Measurements from ENCODE around the gene ITGA2B.
"Not testable (repeated sequence)": the region's sequence is repeated elsewhere in the genome, so short reads cannot be mapped to it uniquely, and the experiment has no call there.

The ITGA2B gene

DNA sequence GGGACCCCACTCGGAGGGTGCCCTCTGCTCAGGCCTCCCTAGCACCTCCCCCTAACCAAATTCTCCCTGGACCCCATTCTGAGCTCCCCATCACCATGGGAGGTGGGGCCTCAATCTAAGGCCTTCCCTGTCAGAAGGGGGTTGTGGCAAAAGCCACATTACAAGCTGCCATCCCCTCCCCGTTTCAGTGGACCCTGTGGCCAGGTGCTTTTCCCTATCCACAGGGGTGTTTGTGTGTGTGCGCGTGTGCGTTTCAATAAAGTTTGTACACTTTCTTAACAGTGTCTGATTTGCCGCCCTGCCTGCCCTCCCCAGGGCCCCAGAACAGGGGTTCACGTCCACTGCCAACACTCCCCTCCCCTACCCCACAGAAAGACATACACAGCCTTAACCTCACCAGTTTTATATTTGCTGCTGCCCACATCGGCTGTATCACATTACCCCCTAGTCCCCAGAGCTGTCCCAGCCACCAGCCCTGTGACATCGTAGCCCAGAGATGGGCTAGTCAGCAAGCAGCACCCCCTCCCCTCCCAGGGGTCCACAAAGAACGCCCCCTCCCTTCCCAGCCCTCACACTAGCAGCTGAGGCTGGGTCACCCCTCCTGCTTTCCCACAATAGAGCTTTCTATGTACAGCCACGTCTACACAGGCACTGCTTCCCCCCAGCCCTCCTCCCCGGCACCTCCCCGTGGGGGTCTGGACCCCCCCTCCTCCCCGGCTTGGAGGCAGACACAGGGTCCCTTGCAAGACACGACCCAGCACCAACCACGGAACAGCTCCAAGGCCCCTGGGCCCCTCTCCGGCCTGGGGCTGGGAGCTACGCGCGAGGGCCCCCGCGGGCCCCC lies 36.4 kb downstream of the ITGA2B start:
- no peak for DNase-seq

DNA sequence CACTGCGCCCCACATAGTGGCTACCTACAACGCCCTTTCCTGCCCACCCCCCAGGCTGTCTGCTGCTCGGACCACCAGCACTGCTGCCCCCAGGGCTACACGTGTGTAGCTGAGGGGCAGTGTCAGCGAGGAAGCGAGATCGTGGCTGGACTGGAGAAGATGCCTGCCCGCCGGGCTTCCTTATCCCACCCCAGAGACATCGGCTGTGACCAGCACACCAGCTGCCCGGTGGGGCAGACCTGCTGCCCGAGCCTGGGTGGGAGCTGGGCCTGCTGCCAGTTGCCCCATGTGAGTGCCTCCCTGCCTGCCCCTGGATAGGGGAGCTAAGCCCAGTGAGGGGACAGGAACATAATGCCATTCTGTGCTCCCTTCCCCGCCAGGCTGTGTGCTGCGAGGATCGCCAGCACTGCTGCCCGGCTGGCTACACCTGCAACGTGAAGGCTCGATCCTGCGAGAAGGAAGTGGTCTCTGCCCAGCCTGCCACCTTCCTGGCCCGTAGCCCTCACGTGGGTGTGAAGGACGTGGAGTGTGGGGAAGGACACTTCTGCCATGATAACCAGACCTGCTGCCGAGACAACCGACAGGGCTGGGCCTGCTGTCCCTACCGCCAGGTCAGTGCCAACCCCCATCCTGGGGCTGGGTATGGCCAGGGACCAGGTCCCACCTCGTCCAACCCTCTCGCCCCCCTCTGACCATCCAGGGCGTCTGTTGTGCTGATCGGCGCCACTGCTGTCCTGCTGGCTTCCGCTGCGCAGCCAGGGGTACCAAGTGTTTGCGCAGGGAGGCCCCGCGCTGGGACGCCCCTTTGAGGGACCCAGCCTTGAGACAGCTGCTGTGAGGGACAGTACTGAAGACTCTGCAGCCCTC lies 37.3 kb downstream of the ITGA2B start:
- no peak for DNase-seq

DNA sequence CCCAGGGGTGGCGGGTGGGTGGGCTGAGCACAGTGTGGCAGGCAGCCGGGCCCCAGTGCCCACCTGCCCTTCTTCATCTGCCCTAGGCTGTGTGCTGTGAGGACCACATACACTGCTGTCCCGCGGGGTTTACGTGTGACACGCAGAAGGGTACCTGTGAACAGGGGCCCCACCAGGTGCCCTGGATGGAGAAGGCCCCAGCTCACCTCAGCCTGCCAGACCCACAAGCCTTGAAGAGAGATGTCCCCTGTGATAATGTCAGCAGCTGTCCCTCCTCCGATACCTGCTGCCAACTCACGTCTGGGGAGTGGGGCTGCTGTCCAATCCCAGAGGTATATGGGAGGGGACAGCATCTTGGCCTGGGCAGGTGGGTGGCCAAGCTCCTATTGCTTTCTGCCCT lies 38.0 kb downstream of the ITGA2B start:
- no peak for DNase-seq

DNA sequence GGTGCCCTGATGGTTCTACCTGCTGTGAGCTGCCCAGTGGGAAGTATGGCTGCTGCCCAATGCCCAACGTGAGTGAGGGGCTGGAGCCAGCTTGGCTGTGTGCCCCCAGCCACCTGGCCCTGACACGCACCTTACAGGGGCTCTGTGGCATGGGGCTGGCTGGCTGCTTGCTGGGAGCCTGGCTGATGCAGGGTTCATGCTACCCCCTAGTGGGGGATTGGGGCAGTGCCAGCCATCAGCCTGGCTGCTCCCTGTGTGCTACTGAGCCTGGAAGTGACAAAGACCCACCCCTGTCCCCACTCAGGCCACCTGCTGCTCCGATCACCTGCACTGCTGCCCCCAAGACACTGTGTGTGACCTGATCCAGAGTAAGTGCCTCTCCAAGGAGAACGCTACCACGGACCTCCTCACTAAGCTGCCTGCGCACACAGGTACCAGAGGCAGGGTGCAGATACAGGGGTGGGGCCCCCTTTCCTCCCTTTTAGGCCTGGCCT lies 38.7 kb downstream of the ITGA2B start:
- DNase-seq, result peak in 41 of 56 donors; percentile 9 to 80 (median 46)

DNA sequence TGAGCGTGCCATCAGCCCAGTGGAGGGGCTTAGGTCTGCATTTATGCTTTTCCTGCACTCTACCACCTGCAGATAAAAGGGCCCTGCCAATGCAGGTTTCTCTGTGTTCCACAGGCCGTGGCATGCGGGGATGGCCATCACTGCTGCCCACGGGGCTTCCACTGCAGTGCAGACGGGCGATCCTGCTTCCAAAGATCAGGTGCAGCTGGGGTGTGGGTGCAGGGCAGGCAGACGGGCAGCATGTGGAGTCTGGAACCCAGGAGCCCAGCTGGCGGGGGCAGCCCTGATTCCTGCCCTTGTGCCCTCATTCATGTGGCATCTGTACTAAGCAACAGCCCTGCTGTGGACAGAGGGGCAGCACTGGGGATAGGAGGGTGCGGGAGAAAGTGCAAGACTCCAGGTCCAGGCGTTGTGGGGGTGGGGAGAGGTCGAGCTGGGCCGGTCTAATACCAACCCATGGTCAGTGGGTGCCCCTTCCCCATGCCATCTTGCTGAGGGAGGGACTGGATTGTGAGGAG lies 39.8 kb downstream of the ITGA2B start:
- no peak for DNase-seq

DNA sequence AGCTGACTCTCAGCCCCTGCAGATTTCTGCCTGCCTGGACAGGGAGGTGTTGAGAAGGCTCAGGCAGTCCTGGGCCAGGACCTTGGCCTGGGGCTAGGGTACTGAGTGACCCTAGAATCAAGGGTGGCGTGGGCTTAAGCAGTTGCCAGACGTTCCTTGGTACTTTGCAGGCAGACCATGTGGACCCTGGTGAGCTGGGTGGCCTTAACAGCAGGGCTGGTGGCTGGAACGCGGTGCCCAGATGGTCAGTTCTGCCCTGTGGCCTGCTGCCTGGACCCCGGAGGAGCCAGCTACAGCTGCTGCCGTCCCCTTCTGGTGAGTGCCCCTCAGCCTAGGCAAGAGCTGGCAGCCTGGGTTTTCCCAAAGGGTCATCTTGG lies 40.5 kb downstream of the ITGA2B start:
- no peak for DNase-seq

DNA sequence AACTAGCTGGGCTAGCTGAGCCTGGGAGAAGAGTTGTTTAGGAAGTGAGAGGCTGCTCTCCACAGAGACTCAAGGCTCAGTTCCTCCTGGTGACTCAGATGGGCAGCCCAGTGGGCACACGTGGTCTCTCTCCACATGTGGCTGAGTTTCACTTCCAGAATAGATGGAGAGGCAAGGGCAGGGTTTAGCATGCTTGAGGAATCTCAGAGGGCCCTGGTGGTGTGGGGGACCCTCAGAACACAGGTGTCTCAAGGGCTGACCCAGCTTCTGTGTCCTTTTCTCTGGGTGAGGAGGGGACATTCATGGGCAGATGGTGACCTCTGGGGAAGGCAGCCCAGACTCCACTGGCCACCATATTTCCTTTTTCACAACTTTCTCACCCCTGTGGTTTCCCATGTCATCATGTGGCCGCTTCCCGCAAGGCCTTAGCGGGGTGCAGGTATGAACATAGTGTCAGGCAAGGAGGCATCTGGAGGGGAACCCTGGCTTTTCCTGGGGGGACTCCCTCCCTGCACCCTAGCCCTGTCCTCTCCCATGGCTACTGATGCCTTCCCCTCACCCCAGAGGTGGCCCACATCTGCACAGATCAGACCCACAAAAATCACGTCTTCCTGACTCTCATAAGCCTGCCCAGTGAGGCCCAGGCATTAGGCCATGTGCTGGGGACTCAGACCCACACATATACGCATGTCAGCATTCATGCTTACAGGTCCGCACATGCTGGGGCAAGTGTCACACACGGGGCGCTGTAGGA lies 41.0 kb downstream of the ITGA2B start:
- DNase-seq, result peak in 21 of 56 donors; percentile 11 to 60 (median 31)

DNA sequence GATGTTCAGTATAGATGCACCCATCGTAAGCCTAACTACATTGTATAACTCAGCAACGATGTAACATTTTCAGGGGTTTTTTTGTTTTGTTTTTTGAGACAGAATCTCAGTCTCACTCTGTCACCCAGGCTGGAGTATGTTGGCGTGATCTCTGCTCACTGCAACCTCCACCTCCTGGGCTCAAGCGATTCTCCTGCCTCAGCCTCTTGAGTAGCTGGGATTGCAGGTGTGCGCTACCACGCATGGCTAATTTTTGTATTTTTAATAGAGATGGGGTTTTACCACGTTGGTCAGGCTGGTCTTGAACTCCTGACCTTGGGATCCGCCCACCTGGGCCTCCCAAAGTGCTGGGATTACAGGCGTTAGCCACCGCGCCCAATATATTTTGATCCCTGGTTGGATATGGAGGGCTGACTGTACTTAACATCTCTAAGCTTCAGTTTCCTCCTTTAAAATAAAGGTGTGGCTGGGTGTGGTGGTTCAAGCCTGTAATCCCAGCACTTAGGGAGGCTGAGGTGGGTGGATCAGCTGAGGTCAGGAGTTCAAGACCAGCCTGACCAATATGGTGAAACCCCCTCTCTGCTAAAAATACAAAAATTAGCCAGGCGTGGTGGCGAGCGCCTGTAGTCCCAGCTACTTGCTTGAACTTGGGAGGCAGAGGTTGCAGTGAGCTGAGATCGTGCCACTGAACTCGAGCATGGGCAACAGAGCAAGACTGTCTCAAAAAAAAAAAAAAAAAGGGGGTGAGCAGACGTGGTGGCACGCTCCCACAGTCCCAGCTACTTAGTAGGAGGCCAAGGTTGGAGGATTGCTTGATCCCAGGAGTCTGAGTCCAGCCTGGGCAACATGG lies 42.0 kb downstream of the ITGA2B start:
- DNase-seq, result not testable (repeated sequence)

DNA sequence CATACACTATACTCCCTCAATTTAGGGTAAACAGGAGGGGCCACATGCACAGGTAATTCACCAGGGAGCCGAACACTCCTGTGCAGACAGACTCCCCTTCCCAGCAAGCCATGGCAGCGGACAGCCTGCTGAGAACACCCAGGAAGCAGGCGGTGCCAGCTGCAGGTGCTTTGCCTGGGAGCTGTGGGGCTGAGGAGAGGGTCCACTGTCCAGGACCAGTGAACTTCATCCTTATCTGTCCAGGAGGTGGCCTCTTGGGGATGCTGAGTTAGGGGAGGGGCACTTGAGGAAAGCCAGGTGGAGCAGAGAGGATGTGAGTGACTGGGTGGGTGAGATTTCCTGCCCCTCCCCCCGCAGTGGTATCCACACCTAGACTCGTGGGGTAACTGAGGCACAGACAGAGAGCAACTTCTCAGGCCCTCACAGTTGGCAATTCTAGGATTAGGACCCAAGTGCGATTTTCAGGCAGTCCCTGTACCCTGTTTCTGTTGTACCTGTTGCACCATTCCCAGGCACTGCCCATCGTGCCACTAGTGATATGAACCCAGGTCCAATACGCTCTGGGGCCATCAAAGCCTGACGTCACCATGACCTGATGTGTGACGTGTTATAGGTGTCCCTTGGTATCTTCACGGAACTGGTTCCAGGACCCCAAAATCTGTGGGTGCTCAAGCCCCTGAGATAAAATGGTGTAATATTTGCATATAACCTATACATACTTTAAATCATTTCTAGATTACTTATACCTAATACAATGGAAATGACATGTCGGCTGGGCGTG lies 43.2 kb downstream of the ITGA2B start:
- no peak for DNase-seq

DNA sequence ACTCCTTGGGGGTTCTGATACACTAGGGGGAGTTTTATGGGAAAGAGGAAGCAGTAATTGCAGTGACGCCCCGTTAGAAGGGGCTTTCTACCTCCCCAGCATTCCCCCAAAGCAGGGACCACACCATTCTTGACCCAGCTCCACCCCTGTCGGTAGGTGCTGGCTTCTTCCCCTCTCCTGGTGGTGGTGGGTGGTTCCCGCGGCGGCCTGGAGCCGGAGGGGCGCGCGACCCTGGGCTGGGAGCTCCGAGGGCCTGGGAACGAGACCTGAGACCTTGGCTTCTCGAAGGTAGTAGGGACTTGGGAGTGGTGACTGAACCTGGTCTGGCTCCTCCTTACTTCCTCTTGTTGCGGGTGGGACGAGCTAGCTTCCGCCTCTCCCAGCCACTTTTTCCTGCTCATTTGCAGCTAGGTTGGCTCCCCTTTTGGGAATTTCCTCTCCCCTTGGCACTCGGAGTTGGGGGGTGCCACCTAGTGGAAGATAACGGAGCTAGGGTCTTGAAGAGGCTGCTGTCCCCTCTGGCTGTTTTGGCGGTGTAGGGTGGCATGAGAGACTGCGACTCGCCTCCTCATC lies 43.9 kb downstream of the ITGA2B start:
- peak in 46 of 56 donors; percentile 21 to 72 (median 50) for DNase-seq

DNA sequence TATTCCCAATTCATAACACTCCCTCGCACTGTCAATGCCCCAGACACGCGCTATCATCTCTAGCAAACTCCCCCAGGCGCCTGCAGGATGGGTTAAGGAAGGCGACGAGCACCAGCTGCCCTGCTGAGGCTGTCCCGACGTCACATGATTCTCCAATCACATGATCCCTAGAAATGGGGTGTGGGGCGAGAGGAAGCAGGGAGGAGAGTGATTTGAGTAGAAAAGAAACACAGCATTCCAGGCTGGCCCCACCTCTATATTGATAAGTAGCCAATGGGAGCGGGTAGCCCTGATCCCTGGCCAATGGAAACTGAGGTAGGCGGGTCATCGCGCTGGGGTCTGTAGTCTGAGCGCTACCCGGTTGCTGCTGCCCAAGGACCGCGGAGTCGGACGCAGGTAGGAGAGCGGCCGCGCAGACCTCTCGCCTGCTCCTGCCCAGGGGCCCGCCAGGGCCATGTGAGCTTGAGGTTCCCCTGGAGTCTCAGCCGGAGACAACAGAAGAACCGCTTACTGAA lies 44.5 kb downstream of the ITGA2B start, which contains the start of gene GRN:
Gene GRN, plus strand, starts transcription at position 364 of the 515 bp plus-strand sequence. CDS start 3,863 bp downstream, outside the sequence.
- DNase-seq, result peak; percentile 26 to 99 (median 95)

DNA sequence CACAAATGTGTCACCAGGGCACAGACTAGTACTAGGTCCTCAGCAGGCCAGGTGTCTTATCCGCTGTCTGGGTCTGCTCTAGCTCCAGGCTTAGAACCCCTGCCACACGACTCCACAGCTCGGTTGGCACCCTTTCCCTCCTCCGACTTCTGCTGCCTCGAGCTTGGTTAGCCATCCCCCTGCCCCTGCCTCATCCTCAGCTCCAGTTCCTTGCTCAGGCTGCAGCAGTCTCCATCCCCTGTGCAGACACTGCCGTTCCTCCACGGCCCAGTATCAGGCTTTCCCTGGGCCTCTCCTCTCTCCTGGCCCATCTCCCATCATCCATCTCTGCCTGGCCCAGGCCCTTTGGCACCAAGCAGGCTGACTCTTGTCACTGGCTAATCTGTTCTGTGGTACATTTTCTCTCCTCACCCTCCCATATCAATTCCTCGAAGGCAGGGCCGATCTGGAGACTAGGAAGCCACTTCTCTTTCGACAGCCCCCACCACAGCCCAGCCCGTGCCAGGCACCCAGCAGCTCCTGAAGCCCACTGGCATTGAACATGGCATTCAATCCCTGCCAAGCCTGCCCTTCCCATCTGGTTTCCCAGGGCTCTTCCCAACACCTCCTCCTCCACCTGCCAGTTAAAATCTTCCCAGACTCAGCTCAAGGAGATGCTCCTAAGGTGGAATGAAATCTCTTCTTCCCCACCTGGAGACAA lies 45.8 kb downstream of the ITGA2B start:
- no peak for DNase-seq

DNA sequence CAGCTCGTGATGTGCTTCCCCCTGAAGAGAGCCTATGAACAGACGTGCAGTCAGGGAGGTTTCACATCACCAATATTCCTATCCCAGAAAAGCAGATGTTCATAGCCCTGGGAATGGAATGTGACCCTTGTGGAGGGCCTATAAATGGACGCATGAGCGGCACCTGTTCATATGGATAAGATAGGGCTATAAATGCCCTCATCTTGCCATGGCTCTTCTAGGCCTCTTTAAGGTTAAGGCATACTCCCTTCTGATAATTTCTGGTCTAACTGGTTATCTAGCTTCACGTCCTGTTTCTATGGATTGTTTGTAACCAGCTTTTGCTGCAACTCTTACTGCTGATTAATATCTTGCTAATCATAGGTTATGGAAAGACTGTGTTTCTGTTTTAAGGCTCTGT lies 48.9 kb downstream of the ITGA2B start:
- DNase-seq, result not testable (repeated sequence)

DNA sequence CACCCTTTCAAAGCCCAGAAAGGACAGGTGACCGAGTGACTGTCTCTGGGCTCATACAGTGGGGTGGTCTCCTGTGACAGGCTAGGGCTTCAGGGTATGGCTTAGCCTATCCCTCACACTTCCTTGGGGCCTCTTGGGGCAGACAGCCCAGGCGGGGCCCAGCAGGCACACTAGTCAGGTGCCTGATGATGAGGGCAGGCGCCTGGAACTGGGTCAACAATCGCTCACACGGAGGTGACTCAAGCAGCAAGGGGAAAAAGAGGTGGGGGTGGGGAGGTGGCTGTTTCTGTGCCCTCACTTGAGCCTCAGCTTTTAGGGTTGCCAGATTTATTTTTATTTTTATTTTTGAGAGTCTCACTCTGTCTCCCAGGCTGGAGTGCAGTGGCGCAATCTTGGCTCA lies 50.7 kb downstream of the ITGA2B start:
- DNase-seq, result no peak

DNA sequence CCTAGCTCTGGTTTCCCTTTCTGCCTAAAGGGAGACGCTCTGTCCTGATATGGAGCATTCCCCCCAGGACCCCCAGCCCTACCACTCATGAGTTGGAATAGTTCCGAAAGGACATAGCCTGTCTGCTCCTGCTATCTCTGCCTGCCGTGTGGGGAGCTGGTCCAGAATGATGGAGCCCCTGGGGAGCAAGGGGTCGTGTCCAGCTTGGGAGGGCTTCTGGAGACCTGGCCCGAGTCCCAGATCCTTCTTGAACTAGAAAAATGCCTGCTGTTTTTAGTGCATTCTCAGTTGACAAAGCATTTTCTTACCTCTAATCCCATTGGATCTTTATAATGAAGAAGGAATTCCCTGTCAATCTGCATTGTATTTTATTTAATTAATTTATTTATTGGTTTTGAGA lies 53.5 kb downstream of the ITGA2B start:
- no peak for DNase-seq

DNA sequence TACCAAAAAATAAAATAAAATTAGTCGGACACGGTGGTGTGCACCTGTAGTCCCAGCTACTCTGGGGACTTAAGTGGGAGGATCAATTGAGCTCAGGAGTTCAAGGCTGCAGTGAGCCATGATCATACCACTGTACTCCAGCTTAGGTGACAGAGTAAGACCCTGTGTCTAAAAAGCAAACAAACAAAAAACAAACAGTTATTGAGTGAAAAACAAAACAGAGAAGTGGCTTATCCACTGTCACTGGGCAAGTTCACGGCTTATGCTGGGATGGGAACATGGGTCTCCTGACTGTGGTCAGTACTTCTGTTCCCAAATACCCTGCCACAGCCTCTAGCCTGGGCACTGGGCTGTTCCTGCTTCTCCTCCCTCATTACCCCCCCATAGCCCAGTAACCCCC lies 53.9 kb downstream of the ITGA2B start:
- no peak for DNase-seq

DNA sequence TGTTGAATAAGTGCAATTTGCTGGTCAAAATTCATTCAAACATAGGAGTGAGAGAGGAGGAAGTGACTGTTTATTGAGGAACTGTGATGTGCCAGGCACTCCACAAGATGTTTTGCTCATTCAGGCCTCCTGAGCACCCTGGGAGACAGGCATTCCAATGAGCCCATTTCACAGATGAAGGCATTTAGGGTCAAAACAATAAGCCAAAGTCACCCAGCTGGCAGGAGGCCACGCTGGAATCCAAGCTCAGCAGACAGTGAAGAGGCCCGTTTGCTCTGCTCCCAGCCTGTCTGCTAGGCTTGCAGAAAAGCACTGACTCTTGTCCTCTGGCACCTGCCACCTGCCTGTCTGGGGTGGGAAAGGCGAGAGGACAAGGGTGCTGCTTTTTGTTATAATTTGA lies 54.7 kb downstream of the ITGA2B start:
- no peak for DNase-seq

DNA sequence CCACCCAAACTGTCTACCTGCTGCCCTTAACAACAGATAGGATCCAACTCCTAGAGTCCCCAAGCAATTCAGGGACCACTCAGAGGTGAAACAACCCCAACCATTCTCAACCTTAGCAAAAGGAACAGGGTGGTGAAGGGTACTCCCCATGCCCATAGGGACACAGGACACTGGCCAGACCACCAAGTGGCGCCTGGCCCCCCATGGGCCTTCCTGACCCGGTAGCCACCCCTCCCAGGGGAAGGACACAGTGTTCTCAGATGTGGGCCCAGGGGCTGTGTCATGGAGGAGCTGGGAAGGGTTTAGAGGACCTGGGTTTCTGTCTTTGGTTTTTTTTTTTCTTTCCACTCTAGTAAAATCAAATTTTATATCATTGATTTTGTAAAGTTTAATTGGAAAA lies 55.1 kb downstream of the ITGA2B start:
- no peak for DNase-seq
